ENCODE measurements around the gene SPINK9. TPM values are rescaled to one million over a fixed set of nuclear protein-coding genes. Genes with fewer than 3 reads are reported as not detected.

SPINK9 gene
- total RNA-seq, 6 donors from 2014 or later, result not detected

DNA sequence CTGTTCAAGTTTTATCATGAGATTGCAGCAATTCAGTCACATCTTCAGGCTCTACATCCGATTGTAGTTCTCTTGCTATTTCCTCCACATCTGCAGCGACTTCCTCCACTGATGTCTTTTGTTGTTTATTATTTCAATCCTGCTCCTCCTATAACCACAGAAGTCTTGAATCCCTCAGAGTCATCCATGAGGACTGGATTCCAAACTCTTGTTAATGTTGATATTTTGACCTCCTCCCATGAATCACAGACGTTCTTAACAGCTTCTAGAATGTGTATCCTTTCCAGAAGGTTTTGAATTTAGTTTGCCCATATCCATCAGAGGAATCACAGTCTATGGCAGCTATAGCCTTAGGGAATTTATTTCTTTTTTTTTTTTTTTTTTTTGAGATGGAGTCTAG lies 52.0 kb downstream of the SPINK9 start:
- Histone ChIP-seq H3K36me3 (no peaks in the 10 kb centered on the region), H3K4me3 (no peak overlapping the region), H3K27me3 (no peaks in the 10 kb centered on the region), H3K9me3 (no peaks in the 10 kb centered on the region), H3K27ac (peak overlapping the region in 1 of 4 donors; percentile 7), H3K4me1 (peaks cover 22 to 53% (median 34%) of the 10 kb centered on the region in 4 donors)
- DNase-seq, result no peak
- no peak for ATAC-seq (ENCODE audit: low FRiP score in 2 of 2)
- 67 to 74% methylated on average over 3 of the region's 3 CpGs for WGBS, 2 donors
- TF ChIP-seq CTCF (IDR thresholded peaks at IDR 0.05) (no peak), EP300 (IDR thresholded peaks at IDR 0.05) (no peak), POLR2A (IDR thresholded peaks at IDR 0.05) (no peak)

GRCh38 chr5:148388696-148389095 lies 53.3 kb downstream of the SPINK9 start:
- Histone ChIP-seq H3K36me3 (no peaks in the 10 kb centered on the region), H3K9me3 (no peaks in the 10 kb centered on the region), H3K27me3 (no peaks in the 10 kb centered on the region), H3K27ac (no peak overlapping the region), H3K4me1 (peaks cover 29 to 64% (median 37%) of the 10 kb centered on the region in 4 donors), H3K4me3 (no peak overlapping the region)
- no peak for TF ChIP-seq CTCF (IDR thresholded peaks at IDR 0.05)
- TF ChIP-seq EP300 (IDR thresholded peaks at IDR 0.05), result no peak
- no peak for TF ChIP-seq POLR2AphosphoS5 (IDR thresholded peaks at IDR 0.05)
- TF ChIP-seq POLR2A (IDR thresholded peaks at IDR 0.05), result no peak
- 50 to 53% methylated on average over 1 of the region's 1 CpG for WGBS, 2 donors
- DNase-seq (no peak), ATAC-seq (ENCODE audit: low FRiP score in 2 of 2) (no peak)

Small RNA genes within 50 kb of the gene (small RNA-seq; reads per million reads assigned to genes)
- 0 reads per million in 4 donors for gene RF00017

Other genes starting within 250 kb of the SPINK9 start
- gene SPINK14, start 167.0 kb upstream of the SPINK9 start, total RNA-seq, result not detected
- not detected for gene SPINK6, start 132.5 kb upstream of the SPINK9 start, total RNA-seq
- gene MARCOL, start 97.0 kb upstream of the SPINK9 start, total RNA-seq, result not detected
- gene SPINK13, start 66.8 kb upstream of the SPINK9 start, total RNA-seq, result not detected
- gene SPINK7, start 23.1 kb upstream of the SPINK9 start, total RNA-seq, result not detected
- 100 to 1,000 TPM in 2 of 6 donors, 10 to 100 TPM in 4; 33.0 to 103 (median 61.6) TPM for gene FBXO38, start 48.4 kb downstream of the SPINK9 start, total RNA-seq

All from upper lobe of left lung (tissue), 6 donors.